ENCODE measurements around the gene RNF213.
"Not testable (repeated sequence)": the region's sequence is repeated elsewhere in the genome, so short reads cannot be mapped to it uniquely, and the experiment has no call there.

The RNF213 gene

DNA sequence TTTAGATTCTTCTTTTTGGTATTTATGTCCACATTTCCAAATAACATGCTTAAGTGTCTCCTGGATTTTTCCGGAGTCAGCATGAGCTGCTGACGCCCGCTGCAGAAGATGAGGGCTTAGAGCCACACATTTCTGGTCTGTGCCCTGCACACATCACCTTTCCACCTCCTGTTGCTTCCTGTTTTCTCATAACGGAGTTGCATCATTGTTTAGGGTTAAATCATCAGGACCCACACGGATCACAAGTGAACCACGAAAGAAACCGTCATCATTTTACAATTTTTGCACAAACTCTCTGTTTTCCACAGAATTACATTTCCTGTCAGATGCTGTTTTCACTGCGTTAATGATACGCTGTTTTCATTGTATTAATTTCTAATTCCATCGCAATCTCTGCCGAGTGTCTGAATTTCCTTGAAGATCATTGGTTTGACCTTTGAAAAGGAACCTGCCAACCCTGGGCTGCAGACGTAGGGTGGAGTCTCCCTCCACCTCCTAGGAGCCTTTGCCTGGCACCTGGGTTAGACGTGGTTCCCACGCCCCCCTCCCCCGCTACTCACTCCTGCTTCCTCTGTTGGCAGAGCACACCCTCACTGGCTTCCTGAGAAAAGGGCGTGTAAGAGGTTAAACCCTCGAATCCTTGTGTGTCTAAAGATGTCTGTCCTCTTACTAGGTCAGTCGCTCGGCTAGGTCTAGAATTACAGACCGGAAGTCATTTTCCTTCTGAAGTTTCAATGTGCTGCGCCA lies 68.2 kb downstream of the RNF213 start:
- no peak for DNase-seq

DNA sequence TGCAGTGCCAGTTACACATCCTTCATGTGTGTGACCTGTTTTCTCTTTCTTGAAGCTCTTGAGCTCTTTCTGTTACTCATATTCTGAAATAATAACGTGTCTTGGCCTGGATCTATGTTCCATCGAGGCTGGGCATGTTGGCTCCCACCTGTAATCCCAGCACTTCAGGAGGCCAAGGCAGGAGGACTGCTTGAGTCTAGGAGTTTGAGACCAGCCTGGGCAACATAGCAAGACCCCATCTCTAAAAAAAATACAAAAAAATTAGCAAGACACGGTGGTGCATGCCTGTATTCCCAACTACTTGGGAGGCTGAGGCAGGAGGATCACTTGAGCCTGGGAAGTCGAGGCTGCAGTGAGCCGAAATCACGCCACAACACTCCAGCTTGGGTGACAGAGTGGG lies 68.8 kb downstream of the RNF213 start:
- not testable (repeated sequence) for DNase-seq

DNA sequence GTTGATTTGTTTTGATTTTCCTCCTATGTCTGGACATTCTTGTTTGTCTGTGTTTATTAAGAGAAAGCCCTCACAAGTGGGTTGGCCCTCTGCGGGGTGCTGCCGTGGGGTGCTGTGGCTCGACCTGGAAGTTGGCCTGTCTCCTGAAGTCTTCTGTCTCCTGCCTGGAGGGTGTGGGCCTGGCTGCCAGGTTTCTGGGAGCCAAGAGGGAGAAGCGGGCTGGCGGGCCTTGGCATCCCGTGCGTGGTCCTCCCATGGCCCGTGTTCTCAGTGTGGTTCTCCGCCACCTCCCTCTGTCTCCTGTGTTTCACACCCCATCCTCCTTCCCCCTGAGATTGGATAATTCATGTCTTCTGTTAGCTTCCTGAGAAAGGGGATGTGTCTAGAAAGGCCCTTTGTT lies 69.6 kb downstream of the RNF213 start:
- no peak for DNase-seq

DNA sequence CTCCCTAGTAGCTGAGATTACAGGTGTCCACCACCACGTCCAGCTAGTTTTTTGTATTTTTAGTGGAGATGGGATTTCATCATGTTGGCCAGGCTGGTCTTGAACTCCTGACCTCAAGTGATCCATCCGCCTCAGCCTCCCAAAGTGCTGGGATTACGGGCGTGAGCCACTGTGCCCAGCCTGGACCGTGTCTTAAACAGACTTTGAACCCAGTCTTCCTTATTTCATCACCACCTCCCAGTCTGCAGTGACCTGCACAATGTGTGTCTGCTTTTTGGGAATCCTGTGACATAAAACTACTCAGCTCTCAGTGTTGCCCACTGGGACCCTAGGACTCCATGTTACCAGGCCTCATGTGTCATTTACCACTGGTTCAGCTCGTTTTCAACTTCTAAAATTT lies 70.3 kb downstream of the RNF213 start:
- DNase-seq = not testable (repeated sequence)

DNA sequence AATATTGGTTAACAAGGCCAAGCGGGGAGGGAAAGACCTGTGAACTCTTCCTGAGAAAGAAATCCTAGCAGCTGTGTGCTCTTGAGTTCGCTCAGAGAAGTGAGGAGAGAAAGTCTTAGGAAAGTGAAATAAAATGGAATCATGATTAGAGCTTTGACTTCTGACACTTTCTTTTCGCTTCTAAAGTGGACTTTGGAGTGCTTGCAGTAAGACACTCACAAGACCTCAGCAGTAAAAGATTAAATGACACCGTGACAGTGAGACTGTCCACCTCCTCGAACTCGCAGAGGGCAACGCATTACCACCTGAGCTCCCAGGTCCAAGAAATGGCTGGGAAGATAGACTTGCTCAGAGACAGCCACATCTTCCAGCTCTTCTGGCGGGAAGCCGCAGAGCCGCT lies 71.2 kb downstream of the RNF213 start:
- no peak for DNase-seq

DNA sequence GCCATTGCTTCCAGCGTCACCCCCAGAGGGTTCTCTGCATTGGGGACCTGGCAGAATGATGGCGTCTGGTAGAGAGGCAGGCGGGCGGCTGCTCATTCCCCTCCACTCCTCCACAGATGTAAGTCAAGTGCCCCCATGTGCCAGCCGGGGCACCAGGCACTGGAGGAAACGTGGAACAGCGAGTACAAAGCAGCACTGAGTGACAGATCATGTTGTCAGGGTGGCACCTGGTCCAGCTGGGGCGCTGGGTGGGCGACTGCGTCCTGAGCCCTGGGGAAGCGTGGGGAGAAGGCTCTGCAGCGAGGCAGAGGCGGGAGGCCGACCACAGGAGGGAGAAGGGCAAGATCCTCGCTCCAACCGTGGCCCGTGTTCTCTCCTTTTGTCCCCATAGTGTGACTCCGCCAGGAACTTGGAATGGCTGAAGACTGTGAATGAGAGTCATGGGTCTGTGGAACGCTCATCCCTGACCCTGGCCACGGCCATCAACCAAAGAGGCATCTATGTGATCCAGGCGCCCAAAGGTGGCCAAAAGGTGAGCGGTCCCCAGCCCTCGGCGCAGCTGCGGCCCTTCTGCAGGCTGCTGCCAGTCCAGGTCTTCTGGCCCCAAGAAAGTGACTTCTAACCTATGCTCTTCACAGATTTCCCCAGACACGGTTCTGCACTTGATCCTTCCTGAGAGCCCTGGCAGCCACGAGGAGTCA lies 76.7 kb downstream of the RNF213 start:
- no peak for DNase-seq

DNA sequence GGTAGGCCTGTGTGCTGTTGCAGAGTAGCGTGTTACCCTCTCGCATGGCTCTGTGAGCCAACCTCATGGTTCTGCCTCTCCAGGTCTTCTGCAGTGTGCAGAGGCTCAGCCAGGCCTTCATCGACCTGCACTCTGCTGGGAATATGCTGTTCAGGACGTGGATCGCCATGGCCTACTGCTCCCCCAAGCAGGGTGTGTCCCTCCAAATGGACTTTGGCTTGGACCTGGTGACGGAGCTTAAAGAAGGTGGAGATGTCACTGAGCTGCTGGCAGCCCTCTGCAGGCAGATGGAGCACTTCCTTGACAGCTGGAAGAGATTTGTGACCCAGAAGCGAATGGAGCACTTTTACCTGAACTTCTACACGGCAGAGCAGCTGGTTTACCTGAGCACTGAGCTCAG lies 78.5 kb downstream of the RNF213 start:
- DNase-seq = no peak

DNA sequence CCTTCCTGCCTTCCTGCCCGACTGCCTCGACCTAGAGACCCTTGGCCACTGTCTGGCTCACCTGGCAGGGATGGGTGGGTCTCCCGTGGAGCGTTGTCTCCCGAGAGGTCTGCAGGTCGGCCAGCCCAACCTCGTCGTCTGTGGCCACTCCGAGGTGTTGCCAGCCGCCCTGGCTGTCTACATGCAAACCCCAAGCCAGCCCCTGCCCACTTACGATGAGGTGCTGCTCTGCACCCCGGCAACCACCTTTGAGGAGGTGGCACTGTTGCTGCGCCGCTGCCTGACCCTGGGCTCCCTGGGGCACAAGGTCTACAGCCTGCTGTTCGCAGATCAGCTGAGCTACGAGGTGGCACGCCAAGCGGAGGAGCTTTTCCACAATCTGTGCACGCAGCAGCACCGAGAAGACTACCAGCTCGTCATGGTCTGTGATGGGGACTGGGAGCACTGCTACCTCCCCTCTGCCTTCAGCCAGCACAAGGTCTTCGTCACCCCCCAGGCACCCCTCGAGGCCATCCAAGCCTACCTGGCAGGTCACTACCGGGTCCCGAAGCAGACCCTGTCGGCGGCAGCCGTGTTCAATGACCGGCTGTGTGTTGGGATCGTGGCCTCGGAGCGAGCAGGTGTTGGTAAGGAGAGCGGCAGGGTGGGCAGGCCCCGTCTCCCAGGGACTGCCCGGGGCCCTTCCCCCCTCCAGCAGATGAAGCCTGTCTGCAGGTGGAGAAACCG lies 79.2 kb downstream of the RNF213 start:
- no peak for DNase-seq

DNA sequence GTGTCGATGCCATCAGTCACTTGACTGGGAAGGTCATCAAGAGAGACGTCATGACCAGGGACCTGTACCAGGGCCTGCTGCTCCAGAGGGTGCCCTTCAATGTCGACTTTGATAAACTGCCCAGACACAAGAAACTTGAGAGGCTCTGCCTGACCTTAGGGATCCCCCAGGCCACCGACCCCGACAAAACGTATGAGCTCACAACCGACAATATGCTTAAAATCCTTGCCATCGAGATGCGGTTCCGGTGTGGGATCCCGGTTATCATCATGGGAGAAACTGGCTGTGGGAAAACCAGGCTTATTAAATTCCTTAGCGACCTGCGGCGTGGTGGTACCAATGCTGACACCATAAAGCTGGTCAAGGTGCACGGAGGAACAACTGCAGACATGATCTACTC lies 84.7 kb downstream of the RNF213 start:
- DNase-seq = no peak

DNA sequence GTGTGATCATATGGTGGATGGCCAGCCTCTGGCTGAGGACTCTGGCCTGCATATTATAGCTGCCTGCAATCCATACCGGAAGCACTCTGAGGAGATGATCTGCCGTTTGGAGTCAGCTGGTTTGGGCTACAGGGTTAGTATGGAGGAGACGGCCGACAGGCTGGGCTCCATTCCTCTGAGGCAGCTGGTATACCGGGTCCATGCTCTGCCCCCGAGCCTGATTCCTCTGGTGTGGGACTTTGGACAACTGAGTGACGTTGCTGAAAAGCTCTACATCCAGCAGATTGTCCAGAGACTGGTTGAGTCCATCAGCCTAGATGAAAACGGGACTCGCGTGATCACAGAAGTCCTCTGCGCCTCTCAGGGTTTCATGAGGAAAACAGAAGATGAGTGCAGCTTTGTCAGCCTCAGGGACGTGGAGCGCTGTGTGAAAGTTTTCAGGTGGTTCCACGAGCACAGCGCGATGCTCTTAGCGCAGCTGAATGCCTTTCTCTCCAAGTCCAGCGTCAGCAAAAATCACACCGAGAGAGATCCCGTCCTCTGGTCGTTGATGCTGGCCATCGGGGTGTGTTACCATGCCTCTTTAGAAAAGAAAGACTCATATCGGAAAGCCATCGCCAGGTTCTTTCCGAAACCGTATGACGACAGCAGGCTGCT lies 85.3 kb downstream of the RNF213 start:
- DNase-seq = no peak

DNA sequence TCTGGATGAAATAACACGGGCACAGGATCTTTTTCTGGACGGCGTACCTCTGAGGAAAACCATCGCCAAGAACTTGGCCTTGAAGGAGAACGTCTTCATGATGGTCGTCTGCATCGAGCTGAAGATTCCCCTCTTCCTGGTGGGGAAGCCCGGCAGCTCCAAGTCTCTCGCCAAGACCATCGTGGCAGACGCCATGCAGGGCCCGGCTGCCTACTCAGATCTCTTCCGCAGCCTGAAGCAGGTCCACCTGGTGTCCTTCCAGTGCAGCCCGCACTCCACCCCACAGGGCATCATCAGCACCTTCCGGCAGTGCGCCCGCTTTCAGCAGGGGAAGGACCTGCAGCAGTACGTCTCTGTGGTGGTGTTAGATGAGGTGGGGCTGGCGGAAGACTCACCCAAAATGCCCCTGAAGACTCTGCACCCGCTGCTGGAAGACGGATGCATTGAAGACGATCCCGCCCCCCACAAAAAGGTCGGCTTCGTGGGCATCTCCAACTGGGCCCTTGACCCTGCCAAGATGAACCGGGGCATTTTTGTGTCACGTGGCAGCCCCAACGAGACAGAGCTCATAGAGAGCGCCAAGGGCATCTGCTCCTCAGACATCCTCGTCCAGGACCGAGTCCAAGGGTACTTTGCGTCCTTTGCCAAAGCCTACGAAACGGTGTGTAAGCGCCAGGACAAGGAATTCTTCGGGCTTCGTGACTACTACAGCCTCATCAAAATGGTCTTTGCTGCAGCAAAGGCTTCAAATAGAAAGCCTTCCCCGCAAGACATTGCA lies 86.0 kb downstream of the RNF213 start:
- DNase-seq = no peak

DNA sequence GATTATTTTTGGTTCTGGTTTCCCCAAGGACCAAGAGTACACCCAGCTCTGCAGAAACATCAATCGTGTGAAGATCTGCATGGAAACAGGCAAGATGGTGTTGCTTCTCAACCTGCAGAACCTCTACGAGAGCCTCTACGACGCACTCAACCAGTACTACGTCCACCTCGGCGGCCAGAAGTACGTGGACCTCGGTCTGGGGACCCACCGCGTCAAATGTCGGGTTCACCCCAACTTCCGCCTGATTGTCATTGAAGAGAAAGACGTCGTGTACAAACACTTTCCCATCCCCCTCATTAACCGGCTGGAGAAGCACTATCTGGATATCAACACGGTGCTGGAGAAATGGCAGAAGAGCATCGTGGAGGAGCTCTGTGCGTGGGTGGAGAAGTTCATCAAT lies 86.9 kb downstream of the RNF213 start:
- no peak for DNase-seq

DNA sequence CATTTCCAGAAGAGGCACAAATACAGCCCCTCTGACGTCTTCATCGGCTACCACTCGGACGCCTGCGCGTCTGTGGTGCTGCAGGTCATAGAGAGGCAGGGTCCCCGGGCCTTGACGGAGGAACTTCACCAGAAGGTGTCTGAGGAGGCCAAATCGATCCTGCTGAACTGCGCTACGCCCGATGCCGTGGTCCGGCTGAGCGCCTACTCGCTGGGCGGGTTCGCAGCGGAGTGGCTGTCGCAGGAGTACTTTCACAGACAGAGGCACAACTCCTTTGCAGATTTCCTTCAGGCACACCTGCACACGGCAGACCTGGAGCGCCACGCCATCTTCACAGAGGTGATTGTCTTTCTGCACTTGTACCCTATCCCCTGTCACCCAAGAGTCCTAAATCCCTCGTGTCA lies 87.3 kb downstream of the RNF213 start:
- DNase-seq = no peak

DNA sequence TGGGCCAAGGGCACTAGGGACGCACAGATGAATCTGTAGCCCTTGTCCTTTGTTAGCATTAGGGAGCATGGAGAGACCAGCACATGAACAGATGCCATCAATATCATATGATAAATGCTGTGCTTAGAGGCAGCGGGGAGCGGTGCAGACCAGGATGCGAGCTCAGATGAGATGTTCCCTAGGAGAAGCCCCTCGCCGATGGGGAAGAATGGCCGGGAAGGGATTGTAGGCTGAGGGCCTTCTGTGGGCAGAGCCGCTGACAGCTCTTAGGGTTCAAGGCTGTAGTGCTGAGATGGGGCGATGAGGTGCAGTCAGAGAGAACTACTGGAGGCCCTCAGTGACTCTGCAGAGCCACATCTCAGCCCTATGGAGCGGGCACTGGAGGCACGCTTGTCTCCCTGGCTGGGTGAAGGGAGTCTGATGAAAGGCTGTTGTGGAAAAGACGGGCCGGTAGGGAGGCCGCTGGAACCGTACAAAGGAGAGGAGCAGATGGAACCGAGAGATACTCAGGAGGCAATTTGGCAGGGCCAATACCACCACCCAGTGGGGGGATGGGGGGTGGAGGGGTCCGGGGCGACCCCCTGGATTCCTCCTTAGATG lies 88.0 kb downstream of the RNF213 start:
- DNase-seq = no peak

DNA sequence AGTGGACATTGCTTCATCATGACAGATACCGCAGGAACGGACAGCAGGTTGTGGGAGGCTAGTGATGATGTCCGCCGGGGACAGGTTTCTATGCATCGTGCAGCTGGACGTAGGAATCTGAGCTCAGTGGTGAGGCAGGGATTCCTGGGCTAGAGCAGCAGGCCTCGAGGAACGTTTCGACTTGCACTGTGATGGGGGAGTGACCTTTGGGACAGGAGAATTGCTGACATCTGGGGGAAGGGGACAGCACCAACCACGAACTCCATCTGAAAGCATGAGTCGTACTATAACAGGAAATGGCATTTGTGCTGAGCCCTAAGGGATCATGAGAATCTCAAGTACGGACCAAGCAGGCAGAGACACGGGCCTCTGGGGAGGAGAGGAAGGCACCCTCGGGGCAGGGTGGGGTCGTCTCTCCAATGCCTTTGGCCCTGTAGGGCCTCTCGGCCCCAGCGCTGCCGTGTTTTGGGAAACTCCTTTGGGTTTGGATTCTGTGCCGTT lies 88.5 kb downstream of the RNF213 start:
- DNase-seq = no peak

DNA sequence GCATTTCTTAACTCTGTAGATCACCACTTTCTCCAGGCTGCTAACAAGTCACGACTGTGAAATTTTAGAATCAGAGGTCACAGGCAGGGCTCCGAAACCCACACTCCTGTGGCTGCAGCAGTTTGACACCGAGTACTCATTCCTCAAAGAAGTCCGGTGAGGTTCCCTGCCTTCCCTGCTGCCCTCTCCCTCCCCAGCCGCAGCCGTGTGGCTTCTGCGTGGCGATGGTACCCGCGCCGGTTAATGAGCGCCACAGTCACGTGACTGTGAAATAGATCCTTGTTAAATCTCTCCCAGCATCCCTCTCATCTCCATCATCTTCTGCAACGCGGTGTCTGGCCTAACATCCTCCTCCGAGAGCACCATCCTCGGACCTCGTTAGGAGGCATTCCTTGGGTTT lies 89.1 kb downstream of the RNF213 start:
- no peak for DNase-seq

DNA sequence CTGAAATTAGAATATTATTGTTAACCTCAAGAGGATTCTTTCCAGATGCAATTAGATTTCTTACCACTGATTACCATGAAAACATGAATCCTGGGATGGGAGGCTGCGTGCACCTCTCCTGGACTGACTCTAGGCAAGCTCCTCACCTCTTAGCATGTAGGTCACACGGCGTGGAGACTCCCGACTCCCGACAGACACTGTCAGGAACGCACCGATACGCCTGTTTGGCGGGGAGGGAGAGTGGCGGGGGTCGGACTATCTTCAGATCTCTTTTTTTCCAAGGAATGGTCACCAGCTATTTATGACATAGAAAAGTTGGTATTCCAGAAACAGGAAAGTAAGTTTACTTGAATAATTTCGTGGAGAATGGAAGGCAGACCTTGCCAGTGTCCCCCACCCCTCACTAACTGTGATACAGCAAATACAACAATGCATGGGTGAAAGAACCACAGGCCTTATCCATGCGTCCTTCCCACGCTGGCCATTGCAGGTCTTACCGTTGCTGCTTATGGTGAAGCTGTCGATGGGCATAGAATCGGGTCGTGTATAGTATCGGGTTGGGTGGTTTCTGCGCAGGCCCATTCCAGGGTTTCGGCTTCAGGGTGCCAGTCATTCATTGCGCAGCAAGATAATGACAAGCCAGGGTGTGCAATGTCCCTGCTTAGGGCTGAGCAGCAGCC lies 91.7 kb downstream of the RNF213 start:
- no peak for DNase-seq

DNA sequence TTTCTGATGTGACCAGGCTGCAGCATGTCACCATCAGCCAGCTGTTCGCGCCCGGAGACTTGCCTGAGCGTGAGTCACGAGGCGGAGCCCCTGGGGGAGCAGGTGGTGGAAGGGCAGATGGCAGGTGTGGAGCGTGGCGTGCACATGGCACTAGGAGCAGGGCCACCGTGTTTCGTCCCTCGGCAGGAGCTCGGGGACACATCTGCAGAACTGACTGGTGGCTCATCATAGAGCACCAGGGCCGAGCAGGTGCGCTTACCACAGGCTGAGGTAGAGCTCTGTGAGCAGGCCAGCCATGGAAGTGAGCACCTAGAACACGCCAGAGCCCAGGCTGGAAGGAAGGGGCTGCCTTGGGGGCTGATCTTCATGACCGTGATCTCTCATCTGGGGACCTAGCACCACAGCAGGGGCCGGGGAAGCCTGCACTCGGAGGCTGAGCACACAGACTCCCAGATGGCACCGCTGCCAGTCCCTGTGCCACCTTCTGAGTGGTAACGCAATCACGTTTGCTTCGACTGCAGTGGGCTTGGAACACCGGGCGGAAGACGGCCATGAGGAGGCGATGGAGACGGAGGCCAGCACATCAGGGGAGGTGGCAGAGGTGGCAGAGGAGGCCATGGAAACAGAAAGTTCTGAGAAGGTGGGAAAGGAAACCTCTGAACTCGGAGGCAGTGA lies 92.5 kb downstream of the RNF213 start:
- no peak for DNase-seq

DNA sequence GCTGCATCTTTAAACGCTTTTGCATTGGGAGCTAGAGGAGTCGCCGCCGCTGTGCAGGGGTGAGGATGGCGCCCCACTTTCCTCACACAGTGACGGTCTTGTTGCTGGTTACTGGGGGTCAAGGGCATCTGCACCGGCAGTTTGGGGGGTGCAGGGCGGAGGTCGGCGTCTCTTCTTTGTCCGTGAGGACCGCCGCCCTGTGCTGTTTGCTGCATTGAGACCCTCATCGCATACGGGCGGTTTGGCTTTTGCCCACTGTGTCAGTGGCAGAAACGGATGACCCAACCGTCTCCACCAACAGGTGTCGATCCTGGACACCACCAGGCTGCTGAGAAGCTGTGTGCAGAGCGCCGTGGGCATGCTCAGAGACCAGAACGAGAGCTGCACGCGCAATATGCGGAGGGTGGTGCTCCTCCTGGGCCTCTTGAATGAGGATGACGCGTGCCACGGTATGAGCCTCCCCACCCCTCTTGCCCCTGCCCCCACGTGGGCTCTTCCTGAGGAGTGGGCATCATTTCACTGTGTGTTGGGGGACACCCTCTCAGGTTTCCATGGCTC lies 93.1 kb downstream of the RNF213 start:
- DNase-seq = no peak

DNA sequence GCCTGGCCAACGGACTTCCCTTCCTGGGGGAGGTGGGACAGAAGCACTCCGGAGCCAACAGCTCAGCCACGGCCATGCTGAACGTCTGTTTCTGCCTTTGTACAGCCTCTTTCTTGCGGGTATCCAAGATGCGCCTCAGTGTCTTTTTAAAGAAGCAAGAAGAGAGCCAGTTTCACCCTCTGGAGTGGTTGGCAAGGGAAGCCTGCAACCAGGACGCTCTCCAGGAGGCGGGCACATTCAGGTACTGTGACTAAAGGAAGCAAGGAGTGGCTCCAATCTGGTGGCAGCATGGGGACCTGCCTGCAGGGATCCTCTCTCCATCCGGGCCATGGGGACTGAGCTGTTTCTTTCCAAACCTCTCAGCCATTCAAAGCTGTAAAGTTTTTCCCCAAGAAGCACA lies 93.7 kb downstream of the RNF213 start:
- DNase-seq = no peak

Measured in NCI-H748 treated with DMSO at 0.1 percent for 48 hours (cell line).